Neural crest cell (in vitro differentiated cells): Measurements from ENCODE around the gene SOWAHA. TPM values are rescaled to one million over a fixed set of nuclear protein-coding genes. Genes with fewer than 3 reads are reported as not detected.

ENCODE experiments used
- DNase-seq: peaks from one replicate; pipeline ENCODE4 v3.0.0; 2021; ENCODE audit warnings: low read depth, mixed read lengths, low spot score
- H3K27ac Mint-ChIP-seq: one replicate; pipeline ENCODE4 v1.8.0; 2021; ENCODE audit warnings: mild to moderate bottlenecking, mixed read lengths; ENCODE audit not compliant: unreplicated experiment
- H3K27me3 Mint-ChIP-seq: 2 replicates; pipeline ENCODE4 v1.8.0; 2021; ENCODE audit warnings: low read depth, mild to moderate bottlenecking, mixed read lengths
- H3K36me3 Mint-ChIP-seq: 2 replicates; pipeline ENCODE4 v1.8.0; 2021; ENCODE audit warnings: low read depth, mild to moderate bottlenecking, mixed read lengths
- H3K4me1 Mint-ChIP-seq: 2 replicates; pipeline ENCODE4 v1.8.0; 2021; ENCODE audit warnings: mixed read lengths
- H3K4me3 Mint-ChIP-seq: one replicate; pipeline ENCODE4 v1.8.0; 2021; ENCODE audit warnings: mild to moderate bottlenecking, mixed read lengths
- H3K9me3 Mint-ChIP-seq: 2 replicates; pipeline ENCODE4 v1.8.0; 2021; ENCODE audit warnings: mixed read lengths
- total RNA-seq: library from RNA; stranded (reverse); gene quantifications from 2 replicates; pipeline ENCODE4 v1.2.1, GENCODE V29; 2021
- TF ChIP-seq, protein P1 (sequence below): fragments of 200-600 bp; sonication (generic); conservative IDR thresholded peaks from 2 replicates; pipeline ENCODE4 v1.5.0; 2021; ENCODE audit warnings: antibody characterized with exemption, mild to moderate bottlenecking

The SOWAHA gene
- total RNA-seq, 1 donor from 2014 or later = not detected

DNA sequence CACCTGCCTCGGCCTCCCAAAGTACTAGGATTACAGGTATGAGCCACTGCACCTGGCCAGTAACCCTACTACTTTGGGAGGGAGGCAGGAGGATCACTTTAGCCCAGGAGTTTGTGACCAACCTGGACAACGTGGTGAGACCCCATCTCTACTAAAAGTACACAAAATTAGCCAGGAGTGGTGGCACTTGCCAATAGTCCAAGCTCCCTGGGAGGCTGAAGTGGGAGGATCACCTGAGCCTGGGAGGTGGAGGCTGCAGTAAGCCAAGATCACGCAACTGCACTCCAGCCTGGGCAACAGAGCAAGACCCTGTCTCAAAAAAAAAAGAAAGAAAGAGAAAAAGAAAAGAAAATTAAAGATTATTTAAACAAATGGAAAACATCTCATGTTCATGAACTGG, 42.9 kb downstream of the SOWAHA start:
- Mint-ChIP-seq H3K9me3 (no peaks in the 10 kb centered on the region), H3K36me3 (no peaks in the 10 kb centered on the region), H3K4me3 (no peak overlapping the region), H3K27ac (no peak overlapping the region), H3K4me1 (no peaks in the 10 kb centered on the region), H3K27me3 (peaks cover 9% of the 10 kb centered on the region)
- TF ChIP-seq, protein P1, sequence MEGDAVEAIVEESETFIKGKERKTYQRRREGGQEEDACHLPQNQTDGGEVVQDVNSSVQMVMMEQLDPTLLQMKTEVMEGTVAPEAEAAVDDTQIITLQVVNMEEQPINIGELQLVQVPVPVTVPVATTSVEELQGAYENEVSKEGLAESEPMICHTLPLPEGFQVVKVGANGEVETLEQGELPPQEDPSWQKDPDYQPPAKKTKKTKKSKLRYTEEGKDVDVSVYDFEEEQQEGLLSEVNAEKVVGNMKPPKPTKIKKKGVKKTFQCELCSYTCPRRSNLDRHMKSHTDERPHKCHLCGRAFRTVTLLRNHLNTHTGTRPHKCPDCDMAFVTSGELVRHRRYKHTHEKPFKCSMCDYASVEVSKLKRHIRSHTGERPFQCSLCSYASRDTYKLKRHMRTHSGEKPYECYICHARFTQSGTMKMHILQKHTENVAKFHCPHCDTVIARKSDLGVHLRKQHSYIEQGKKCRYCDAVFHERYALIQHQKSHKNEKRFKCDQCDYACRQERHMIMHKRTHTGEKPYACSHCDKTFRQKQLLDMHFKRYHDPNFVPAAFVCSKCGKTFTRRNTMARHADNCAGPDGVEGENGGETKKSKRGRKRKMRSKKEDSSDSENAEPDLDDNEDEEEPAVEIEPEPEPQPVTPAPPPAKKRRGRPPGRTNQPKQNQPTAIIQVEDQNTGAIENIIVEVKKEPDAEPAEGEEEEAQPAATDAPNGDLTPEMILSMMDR = no peak
- no peak for DNase-seq

DNA sequence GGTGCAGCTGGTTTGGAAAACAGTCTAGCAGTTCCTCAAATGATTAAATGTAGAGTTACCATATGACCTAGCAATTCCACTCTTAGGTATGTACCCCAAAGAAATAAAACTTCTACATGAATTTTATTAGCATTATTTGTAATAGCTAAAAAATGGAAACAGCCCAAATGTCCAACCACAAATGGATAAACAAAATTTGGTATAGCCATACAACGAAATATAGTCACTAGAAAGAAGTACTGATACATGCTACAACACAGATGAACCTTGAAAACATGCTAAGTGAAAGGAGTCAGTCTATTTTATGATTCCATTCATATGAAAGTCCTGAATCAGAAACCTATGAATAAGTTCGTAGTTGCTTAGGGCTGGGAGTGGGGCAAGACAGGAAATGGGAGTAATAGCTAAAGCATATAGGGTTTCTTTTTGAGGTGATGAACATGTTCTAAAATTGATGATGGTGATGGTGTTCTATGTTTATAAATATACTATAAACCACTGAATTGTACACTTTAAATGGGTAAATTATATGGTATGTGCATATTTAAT, 46.9 kb downstream of the SOWAHA start:
- Mint-ChIP-seq H3K4me3 (no peak overlapping the region), H3K4me1 (no peaks in the 10 kb centered on the region), H3K27me3 (peaks cover 15% of the 10 kb centered on the region), H3K9me3 (no peaks in the 10 kb centered on the region), H3K27ac (no peak overlapping the region), H3K36me3 (no peaks in the 10 kb centered on the region)
- TF ChIP-seq, protein P1 = no peak
- DNase-seq = no peak

DNA sequence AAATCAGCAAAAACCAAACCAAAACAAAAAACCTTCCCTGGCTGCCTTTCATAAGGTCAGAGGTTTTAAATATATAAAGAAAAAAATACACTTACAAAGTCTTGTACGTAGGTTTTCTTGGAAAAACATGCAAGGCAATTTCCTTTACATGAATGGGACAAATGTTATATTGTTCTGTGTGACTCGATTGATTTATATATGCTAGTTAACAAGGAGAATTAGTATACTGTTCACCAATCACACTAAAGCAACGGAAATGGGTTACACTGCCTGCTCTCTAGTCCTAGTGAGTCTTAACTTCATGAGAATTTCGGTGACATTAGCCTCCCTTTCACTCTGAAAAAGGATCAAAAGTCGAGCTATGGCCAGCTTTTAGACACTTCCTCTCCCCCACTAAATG, 47.6 kb downstream of the SOWAHA start:
- no peak overlapping the region for H3K27ac Mint-ChIP-seq

DNA sequence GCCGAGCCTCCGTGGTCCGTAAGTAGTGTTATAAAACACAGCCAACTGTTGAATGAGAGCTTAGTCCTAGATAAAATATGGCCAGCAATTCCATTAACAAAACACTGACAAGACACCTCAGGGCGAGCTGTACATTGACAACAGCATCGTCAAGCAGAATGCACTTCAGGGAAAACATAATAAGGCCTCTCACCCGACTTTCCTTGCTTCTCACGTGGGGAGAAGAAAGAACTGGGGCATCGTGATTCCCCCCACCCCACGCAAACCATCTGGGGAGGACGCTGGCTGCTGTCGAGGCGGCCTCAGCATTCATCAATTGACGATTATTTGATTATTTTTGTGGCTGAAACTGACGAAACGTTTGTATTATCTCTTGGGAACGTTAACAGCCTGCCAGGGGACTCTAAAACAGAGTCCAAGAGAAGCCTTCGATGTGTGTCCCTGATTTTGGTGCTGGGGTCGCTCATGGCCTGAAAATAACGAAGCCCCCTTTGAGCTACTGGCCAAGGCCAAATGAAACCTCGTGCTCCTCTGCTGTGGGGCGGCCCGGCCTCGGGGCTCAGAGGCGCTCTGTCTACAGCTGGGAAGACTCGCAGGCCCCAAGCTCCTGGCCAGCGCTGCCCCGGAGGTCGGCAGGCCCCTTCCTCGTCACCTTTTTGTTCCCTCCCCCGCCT, 52.7 kb downstream of the SOWAHA start:
- Mint-ChIP-seq H3K4me3 (peak overlapping the region; percentile 100), H3K27me3 (peaks cover 10% of the 10 kb centered on the region), H3K27ac (peak overlapping the region; percentile 100), H3K9me3 (no peaks in the 10 kb centered on the region), H3K36me3 (peaks cover 11% of the 10 kb centered on the region), H3K4me1 (peaks cover 30% of the 10 kb centered on the region)
- TF ChIP-seq, protein P1 = no peak
- no peak for DNase-seq

More for the DNA sequence above, 47.6 kb downstream of the SOWAHA start:
- H3K4me3 Mint-ChIP-seq = no peak overlapping the region
- H3K9me3 Mint-ChIP-seq = no peaks in the 10 kb centered on the region
- no peaks in the 10 kb centered on the region for H3K36me3 Mint-ChIP-seq
- TF ChIP-seq, protein P1 = no peak
- no peak for DNase-seq
- H3K27me3 Mint-ChIP-seq = peaks cover 15% of the 10 kb centered on the region
- peaks cover 6% of the 10 kb centered on the region for H3K4me1 Mint-ChIP-seq

Other genes starting within 250 kb of the SOWAHA start
- not detected in 2 replicates for gene IL13, start 155.1 kb upstream of the SOWAHA start, total RNA-seq
- gene IL4, start 139.3 kb upstream of the SOWAHA start, total RNA-seq = not detected in 2 replicates
- 22.6 and 23.8 TPM in 2 replicates for gene KIF3A, start 75.8 kb upstream of the SOWAHA start, total RNA-seq
- not detected in 2 replicates for gene CCNI2, start 65.9 kb upstream of the SOWAHA start, total RNA-seq
- gene SEPTIN8, start 36.1 kb upstream of the SOWAHA start, total RNA-seq = 71.1 and 71.4 TPM in 2 replicates
- 5.7 and 6.5 TPM in 2 replicates for gene SHROOM1, start 17.3 kb downstream of the SOWAHA start, total RNA-seq
- 0.49 and 0.89 TPM in 2 replicates for gene GDF9, start 53.2 kb downstream of the SOWAHA start, total RNA-seq
- gene UQCRQ, start 53.3 kb downstream of the SOWAHA start, total RNA-seq = 274 and 293 TPM in 2 replicates
- gene LEAP2, start 60.4 kb downstream of the SOWAHA start, total RNA-seq = 2.9 and 3.1 TPM in 2 replicates
- gene AFF4, start 150.3 kb downstream of the SOWAHA start, total RNA-seq = 64.7 and 67.5 TPM in 2 replicates
- gene ZCCHC10, start 213.2 kb downstream of the SOWAHA start, total RNA-seq = 26.5 and 29.2 TPM in 2 replicates
- 161 and 166 TPM in 2 replicates for gene HSPA4, start 238.7 kb downstream of the SOWAHA start, total RNA-seq